CD4-positive, alpha-beta T cell treated with Interleukin-1 beta for 1 hour (primary cell): ENCODE data around the gene SHISA3.

Source experiments
- DNase-seq, 2 donors: peaks; one replicate each; pipeline ENCODE4 v3.0.0-alpha.2; 2020 to 2022

SHISA3 gene

GRCh38 chr4:42392436-42392835, 4.9 kb upstream of the SHISA3 start:
- no peak for DNase-seq

GRCh38 chr4:42395595-42395994, 1.7 kb upstream of the SHISA3 start:
- DNase-seq: no peak

GRCh38 chr4:42396361-42396751, 932 bp upstream of the SHISA3 start:
- no peak for DNase-seq

GRCh38 chr4:42397635-42398170, 415 bp downstream of the SHISA3 start:
- no peak for DNase-seq

- no peak for DNase-seq
Measured at GRCh38 chr4:42398171-42398870, 1.0 kb downstream of the SHISA3 start.

- DNase-seq: no peak
Measured at GRCh38 chr4:42398871-42399331, 1.6 kb downstream of the SHISA3 start.

GRCh38 chr4:42399393-42399792, 2.1 kb downstream of the SHISA3 start:
- DNase-seq: no peak

- DNase-seq: no peak
Measured at GRCh38 chr4:42401171-42401570, 3.9 kb downstream of the SHISA3 start.

GRCh38 chr4:42404001-42404400, 6.7 kb downstream of the SHISA3 start:
- DNase-seq: no peak

GRCh38 chr4:42410446-42410845, 13.2 kb downstream of the SHISA3 start:
- DNase-seq: no peak

- DNase-seq: no peak
Measured at GRCh38 chr4:42411803-42412202, 14.5 kb downstream of the SHISA3 start.

- no peak for DNase-seq
Measured at GRCh38 chr4:42412251-42412650, 15.0 kb downstream of the SHISA3 start.

GRCh38 chr4:42415281-42415680, 18.0 kb downstream of the SHISA3 start:
- no peak for DNase-seq

- DNase-seq: no peak
Measured at GRCh38 chr4:42416017-42416416, 18.7 kb downstream of the SHISA3 start.

GRCh38 chr4:42417550-42417949, 20.3 kb downstream of the SHISA3 start:
- DNase-seq: no peak

- DNase-seq: no peak
Measured at GRCh38 chr4:42420140-42420539, 22.9 kb downstream of the SHISA3 start.

- no peak for DNase-seq
Measured at GRCh38 chr4:42425146-42426065, 28.1 kb downstream of the SHISA3 start.

GRCh38 chr4:42428036-42428435, 30.7 kb downstream of the SHISA3 start:
- DNase-seq: no peak

- DNase-seq: no peak
Measured at GRCh38 chr4:42436928-42437565, 39.8 kb downstream of the SHISA3 start.

- DNase-seq: no peak
Measured at GRCh38 chr4:42440083-42440482, 42.8 kb downstream of the SHISA3 start.

- no peak for DNase-seq
Measured at GRCh38 chr4:42442601-42443000, 45.3 kb downstream of the SHISA3 start.

- DNase-seq: no peak
Measured at GRCh38 chr4:42445038-42445437, 47.8 kb downstream of the SHISA3 start.

GRCh38 chr4:42446823-42447222, 49.5 kb downstream of the SHISA3 start:
- DNase-seq: no peak
